ENCODE data around the gene NTMT2. TPM values are rescaled to one million over a fixed set of nuclear protein-coding genes. Genes with fewer than 3 reads are reported as not detected.
A peak's percentile ranks its signal among the peaks of the same experiment; 100 is the strongest.

NTMT2 gene
- total RNA-seq, 4 donors from 2014 or later, result not detected

DNA sequence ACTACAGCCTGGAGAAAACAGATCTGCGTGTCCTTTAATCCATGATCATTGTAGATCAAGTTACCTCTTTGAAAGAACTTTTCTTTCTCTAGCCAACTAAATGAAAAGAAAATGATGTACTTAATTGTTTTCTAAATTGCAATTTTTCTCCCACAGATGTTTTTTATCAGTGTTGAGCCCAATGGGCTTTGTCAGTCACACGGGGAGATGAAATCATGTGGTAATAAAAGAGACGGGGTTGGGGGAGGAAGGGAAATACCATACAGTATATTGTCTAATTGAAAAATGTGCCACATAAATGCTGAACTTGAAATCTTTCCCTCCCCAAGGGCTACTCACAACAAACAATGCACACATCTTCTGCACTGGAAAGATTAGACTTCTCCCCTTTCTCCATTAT lies 58.4 kb downstream of the NTMT2 start:
- Histone ChIP-seq H3K27me3 (no peaks in the 10 kb centered on the region), H3K4me1 (no peaks in the 10 kb centered on the region), H3K27ac (peak overlapping the region in 1 of 2 donors; percentile 21), H3K36me3 (no peaks in the 10 kb centered on the region), H3K4me3 (no peak overlapping the region), H3K9me3 (no peaks in the 10 kb centered on the region)
- no peak for DNase-seq
- TF ChIP-seq, protein P1, sequence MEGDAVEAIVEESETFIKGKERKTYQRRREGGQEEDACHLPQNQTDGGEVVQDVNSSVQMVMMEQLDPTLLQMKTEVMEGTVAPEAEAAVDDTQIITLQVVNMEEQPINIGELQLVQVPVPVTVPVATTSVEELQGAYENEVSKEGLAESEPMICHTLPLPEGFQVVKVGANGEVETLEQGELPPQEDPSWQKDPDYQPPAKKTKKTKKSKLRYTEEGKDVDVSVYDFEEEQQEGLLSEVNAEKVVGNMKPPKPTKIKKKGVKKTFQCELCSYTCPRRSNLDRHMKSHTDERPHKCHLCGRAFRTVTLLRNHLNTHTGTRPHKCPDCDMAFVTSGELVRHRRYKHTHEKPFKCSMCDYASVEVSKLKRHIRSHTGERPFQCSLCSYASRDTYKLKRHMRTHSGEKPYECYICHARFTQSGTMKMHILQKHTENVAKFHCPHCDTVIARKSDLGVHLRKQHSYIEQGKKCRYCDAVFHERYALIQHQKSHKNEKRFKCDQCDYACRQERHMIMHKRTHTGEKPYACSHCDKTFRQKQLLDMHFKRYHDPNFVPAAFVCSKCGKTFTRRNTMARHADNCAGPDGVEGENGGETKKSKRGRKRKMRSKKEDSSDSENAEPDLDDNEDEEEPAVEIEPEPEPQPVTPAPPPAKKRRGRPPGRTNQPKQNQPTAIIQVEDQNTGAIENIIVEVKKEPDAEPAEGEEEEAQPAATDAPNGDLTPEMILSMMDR (IDR thresholded peaks at IDR 0.05), result no peak
- TF ChIP-seq POLR2A (IDR thresholded peaks at IDR 0.05), result no peak
- intact Hi-C loops (cut with DNase I; ENCODE audit: low total_unique reads), result no loop called here

DNA sequence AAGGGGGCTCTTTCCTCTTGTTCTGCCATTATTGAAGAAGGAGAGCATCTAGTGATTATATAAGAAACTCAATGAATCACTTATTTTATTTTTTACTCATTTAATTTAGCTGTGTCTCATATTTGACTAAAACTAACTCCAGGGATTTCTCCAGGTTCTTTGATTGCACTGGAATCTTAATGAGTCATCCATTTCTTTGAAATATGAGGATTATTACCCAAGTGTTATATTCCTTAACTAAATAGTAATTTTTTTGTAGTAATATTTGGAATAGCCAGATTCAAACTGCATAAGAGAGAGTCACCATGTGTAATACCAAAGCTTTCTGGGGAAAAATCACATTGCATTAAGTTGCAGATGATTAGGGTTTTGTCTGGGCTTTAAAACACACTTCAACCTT lies 59.5 kb downstream of the NTMT2 start:
- H3K27me3 ChIP-seq, result no peaks in the 10 kb centered on the region
- TF ChIP-seq, protein P1 (IDR thresholded peaks at IDR 0.05), result no peak
- TF ChIP-seq POLR2A (IDR thresholded peaks at IDR 0.05), result no peak
- H3K4me3 ChIP-seq, result no peak overlapping the region
- H3K36me3 ChIP-seq, result no peaks in the 10 kb centered on the region
- no peak overlapping the region for H3K27ac ChIP-seq
- H3K4me1 ChIP-seq, result no peaks in the 10 kb centered on the region
- intact Hi-C loops (cut with DNase I; ENCODE audit: low total_unique reads), result no loop called here
- no peaks in the 10 kb centered on the region for H3K9me3 ChIP-seq
- no peak for DNase-seq

DNA sequence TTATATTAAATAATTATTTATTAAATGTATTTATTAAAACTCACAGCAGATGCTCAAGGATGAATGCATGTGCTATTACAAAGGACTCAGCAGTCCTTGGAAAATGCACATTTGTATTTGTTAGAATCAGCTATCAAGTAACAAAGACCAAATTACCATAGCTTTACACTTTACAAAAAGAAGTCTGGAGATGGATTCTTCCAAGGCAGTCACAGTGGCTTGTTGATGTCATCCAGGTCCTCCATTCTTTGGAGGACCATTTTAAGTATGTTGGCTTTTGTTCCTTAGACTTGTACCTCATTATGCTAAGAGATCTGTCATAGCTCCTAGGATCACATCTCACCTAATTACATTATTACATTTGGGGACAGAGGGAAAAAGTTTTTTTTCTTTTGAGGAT lies 63.4 kb downstream of the NTMT2 start:
- H3K4me3 ChIP-seq, result no peak overlapping the region
- no peak for DNase-seq
- H3K27ac ChIP-seq, result no peak overlapping the region
- TF ChIP-seq, protein P1 (IDR thresholded peaks at IDR 0.05), result no peak
- no peak for TF ChIP-seq POLR2A (IDR thresholded peaks at IDR 0.05)
- no peaks in the 10 kb centered on the region for H3K4me1 ChIP-seq
- H3K27me3 ChIP-seq, result no peaks in the 10 kb centered on the region
- H3K36me3 ChIP-seq, result no peaks in the 10 kb centered on the region
- no peaks in the 10 kb centered on the region for H3K9me3 ChIP-seq
- intact Hi-C loops (cut with DNase I; ENCODE audit: low total_unique reads), result no loop called here

DNA sequence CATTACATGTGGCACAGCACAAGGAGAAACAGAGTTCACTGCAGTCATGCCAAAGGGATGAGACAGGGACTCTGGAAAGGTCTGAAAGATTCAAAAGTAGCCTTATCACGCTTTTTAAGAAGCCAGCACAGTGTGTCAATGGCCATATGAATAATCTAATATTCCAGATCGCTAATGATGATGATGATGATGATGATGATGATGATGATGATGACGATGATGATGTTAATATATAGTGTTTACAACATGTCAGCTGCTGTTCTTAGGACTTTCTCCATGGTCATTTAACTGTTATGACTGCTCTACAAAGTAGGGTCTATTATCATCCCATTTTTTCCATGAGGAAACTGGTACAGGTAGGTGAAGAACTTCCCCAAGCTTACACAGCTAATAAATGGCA lies 64.4 kb downstream of the NTMT2 start:
- H3K9me3 ChIP-seq, result no peaks in the 10 kb centered on the region
- TF ChIP-seq POLR2A (IDR thresholded peaks at IDR 0.05), result no peak
- TF ChIP-seq, protein P1 (IDR thresholded peaks at IDR 0.05), result no peak
- H3K4me1 ChIP-seq, result no peaks in the 10 kb centered on the region
- H3K4me3 ChIP-seq, result no peak overlapping the region
- DNase-seq, result no peak
- no peaks in the 10 kb centered on the region for H3K36me3 ChIP-seq
- intact Hi-C loops (cut with DNase I; ENCODE audit: low total_unique reads), result no loop called here
- no peak overlapping the region for H3K27ac ChIP-seq
- no peaks in the 10 kb centered on the region for H3K27me3 ChIP-seq

DNA sequence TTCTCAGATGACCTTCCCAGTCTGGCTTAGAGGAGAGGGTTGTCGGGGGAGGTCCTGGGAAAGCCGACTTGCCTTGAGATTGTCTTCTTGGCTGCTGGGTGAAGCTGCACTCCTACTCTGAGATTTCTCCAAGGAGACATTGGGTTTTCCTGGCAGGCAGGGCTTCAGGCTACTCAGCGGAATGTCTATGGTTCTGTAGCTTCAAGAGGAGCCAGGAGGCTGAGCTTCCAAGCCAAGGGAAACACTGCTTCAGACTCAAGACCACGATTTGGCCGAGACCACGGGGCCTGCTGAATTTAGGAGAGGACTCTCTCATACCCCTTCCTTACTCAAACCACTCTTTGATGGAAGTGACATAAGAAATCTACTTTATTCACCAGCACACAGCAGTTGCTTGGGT lies 67.8 kb downstream of the NTMT2 start:
- Histone ChIP-seq H3K27ac (peak overlapping the region; percentile 19 to 42), H3K4me3 (no peak overlapping the region), H3K36me3 (no peaks in the 10 kb centered on the region), H3K9me3 (no peaks in the 10 kb centered on the region), H3K4me1 (no peaks in the 10 kb centered on the region), H3K27me3 (no peaks in the 10 kb centered on the region)
- intact Hi-C loops (cut with DNase I; ENCODE audit: low total_unique reads), result no loop called here
- TF ChIP-seq POLR2A (IDR thresholded peaks at IDR 0.05), result no peak
- TF ChIP-seq, protein P1 (IDR thresholded peaks at IDR 0.05), result no peak
- no peak for DNase-seq
